Measurements from ENCODE around the gene LRRC10B. TPM values are rescaled to one million over a fixed set of nuclear protein-coding genes. Genes with fewer than 3 reads are reported as not detected.
A peak's percentile ranks its signal among the peaks of the same experiment; 100 is the strongest.

The LRRC10B gene
- total and polyA plus RNA-seq, 8 donors: 0.43 to 1.3 (median 0.75) TPM; not detected in 2

DNA sequence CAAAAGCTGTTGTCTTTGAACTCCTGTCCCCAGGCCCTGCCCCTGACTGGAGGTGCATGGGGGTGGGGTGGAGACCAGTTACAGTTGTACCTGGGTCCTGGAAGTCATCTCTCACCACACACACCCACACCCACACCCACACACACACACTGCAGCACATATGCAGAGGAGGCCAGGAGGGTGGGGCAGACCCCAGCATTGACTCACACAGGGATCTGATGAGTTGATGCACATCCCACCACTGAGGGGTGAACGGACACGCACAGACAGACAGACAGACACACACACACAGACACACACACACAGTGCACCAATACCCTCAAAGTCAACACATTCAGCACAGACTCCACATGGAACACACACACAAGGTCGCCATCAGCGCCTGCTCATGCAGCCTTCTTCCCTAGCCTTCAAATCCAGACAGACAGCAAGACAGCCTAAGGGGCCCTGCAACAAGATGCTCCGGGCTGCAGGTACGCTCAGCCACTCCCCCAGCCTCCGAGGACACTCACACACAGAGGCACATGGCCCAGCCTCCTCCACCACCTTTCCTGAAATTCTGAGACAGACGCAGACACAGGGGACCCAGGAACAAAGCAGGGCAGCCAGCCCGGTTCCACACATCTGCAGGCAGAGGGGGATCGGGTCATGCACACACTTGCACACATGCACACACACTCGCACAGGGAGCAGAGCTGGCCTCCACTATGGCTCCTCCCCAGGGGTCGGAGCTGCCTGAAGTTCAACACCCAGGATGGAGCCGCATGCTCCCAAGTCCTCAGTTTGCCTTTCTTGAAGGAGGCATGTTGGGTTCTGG is 45.8 kb downstream of the LRRC10B start:
- TF ChIP-seq EP300 (IDR thresholded peaks at IDR 0.05): no peak
- no peak for TF ChIP-seq POLR2AphosphoS5 (IDR thresholded peaks at IDR 0.05)
- TF ChIP-seq POLR2A (IDR thresholded peaks at IDR 0.05): no peak
- TF ChIP-seq, protein P1, sequence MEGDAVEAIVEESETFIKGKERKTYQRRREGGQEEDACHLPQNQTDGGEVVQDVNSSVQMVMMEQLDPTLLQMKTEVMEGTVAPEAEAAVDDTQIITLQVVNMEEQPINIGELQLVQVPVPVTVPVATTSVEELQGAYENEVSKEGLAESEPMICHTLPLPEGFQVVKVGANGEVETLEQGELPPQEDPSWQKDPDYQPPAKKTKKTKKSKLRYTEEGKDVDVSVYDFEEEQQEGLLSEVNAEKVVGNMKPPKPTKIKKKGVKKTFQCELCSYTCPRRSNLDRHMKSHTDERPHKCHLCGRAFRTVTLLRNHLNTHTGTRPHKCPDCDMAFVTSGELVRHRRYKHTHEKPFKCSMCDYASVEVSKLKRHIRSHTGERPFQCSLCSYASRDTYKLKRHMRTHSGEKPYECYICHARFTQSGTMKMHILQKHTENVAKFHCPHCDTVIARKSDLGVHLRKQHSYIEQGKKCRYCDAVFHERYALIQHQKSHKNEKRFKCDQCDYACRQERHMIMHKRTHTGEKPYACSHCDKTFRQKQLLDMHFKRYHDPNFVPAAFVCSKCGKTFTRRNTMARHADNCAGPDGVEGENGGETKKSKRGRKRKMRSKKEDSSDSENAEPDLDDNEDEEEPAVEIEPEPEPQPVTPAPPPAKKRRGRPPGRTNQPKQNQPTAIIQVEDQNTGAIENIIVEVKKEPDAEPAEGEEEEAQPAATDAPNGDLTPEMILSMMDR (IDR thresholded peaks at IDR 0.05): no peak
- DNase-seq: no peak

DNA sequence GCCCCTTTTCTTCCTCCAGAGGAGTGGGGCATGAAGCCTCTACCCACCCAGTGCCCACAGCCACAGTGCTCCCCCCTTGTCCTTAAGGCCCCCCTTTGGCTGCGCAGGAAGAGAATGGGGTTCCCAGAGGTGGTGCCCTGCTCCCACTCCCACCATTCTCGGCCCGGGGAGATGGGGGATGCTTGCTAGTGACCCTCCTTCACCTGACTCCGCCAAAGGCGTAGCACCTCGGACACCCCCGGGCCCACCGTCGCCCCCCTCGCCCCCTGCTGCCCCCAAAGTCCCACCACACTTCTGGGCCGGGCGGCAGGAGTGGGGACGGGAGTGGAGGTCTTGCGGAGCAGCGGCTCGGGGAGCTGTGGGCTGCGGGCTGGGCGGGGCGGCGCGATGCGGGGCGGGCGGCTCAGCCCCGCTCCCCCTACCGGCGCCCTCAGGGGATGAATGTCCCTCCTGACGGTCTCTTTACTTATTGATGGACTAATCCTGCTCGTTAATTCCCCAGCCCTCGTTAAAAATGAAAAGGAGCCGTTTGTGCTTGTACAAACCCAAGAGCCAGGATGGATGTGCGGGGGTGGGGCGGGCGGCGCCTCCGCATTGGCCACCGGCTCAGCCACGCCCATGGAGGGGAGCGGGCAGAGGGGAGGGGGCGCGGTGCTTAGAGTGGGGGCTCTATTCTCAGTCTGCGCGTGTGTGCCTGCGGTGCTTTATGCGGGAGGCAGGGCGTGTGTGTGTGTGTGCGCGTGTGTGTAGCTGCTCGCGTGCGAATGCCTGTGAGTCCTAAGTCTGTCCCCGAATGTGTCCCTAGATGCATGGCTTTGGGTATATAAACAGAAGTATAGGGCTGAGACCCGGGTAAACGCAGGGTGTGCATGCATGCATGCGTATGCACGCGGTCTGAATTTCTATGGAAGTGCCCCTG is 46.8 kb downstream of the LRRC10B start:
- H3K27me3 ChIP-seq: peaks cover 8 to 97% (median 58%) of the 10 kb centered on the region in 3 donors
- H3K36me3 ChIP-seq: no peaks in the 10 kb centered on the region
- H3K9me3 ChIP-seq: no peaks in the 10 kb centered on the region
- TF ChIP-seq POLR2AphosphoS5 (IDR thresholded peaks at IDR 0.05) (no peak), POLR2A (IDR thresholded peaks at IDR 0.05) (no peak), EP300 (IDR thresholded peaks at IDR 0.05) (no peak)
- TF ChIP-seq, protein P1 (IDR thresholded peaks at IDR 0.05): no peak
- DNase-seq: peak in 1 of 2 donors; percentile 52
- no peak overlapping the region for H3K27ac ChIP-seq
- H3K4me3 ChIP-seq: no peak overlapping the region
- intact Hi-C loops (cut with DNase I; ENCODE audit: low total_unique reads): no loop called here
- WGBS, 5 donors: 5 to 10% (median 6%) methylated on average over 34 to 57 of the region's 57 CpGs
- peaks cover 7 to 26% (median 23%) of the 10 kb centered on the region in 4 donors for H3K4me1 ChIP-seq

More for the DNA sequence above, 45.8 kb downstream of the LRRC10B start:
- H3K4me3 ChIP-seq: no peak overlapping the region
- 32 to 43% (median 36%) methylated on average over 9 to 13 of the region's 13 CpGs for WGBS, 5 donors
- no peaks in the 10 kb centered on the region for H3K36me3 ChIP-seq
- H3K9me3 ChIP-seq: no peaks in the 10 kb centered on the region
- H3K4me1 ChIP-seq: peaks cover 7 to 26% (median 23%) of the 10 kb centered on the region in 4 donors
- H3K27me3 ChIP-seq: peaks cover 8 to 100% (median 53%) of the 10 kb centered on the region in 3 donors
- intact Hi-C loops (cut with DNase I; ENCODE audit: low total_unique reads): no loop called here
- no peak overlapping the region for H3K27ac ChIP-seq

DNA sequence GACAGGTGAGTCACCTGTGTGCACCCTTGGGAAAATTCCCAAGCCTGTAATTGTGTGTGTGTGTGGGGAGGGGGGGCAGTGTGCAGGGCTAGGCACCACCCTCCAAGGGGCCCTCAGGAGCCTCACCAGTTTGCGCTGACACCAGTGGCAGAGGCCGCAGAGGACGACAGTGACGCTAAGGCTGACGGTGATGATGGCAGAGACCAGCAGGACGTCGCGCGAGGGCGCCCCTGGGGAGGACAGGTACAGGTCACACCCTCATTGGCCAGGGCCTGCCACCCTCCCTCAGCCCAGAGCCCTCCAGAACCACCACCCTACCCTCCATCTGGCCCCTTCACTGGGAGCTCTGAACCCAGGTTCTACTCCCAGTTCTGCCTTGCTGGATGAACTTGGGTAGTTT is 47.4 kb downstream of the LRRC10B start:
- Histone ChIP-seq H3K4me1 (peaks cover 7 to 26% (median 23%) of the 10 kb centered on the region in 4 donors), H3K27me3 (peaks cover 8 to 90% (median 58%) of the 10 kb centered on the region in 3 donors), H3K27ac (no peak overlapping the region), H3K36me3 (no peaks in the 10 kb centered on the region), H3K4me3 (no peak overlapping the region), H3K9me3 (no peaks in the 10 kb centered on the region)
- DNase-seq: no peak
- WGBS, 5 donors: 46 to 67% (median 50%) methylated on average over 6 to 10 of the region's 10 CpGs
- TF ChIP-seq POLR2AphosphoS5 (IDR thresholded peaks at IDR 0.05) (no peak), EP300 (IDR thresholded peaks at IDR 0.05) (no peak), POLR2A (IDR thresholded peaks at IDR 0.05) (no peak)
- TF ChIP-seq, protein P1 (IDR thresholded peaks at IDR 0.05): no peak
- intact Hi-C loops (cut with DNase I; ENCODE audit: low total_unique reads): no loop called here

DNA sequence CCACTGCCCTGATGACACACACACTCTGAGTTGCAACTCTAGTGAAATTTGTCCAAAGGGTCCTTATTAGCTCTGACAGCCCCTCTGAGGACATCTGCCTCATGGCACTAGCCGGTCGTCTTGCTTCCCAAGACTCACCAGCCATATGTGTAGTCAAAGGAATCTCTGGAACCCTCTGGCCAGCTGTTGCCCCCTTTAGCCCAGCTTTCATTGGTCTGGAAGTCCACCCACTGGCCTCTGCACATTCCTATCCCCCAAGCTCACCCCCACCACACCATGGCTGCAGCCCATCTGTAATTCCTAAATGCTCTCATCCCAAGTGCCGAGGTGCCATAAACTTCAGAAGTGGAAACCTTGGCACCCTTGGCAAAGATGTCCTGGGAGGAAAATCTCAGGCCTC is 48.1 kb downstream of the LRRC10B start:
- Histone ChIP-seq H3K9me3 (no peaks in the 10 kb centered on the region), H3K27ac (no peak overlapping the region), H3K4me3 (no peak overlapping the region), H3K36me3 (no peaks in the 10 kb centered on the region), H3K27me3 (peaks cover 8 to 84% (median 58%) of the 10 kb centered on the region in 3 donors), H3K4me1 (peaks cover 7 to 23% (median 19%) of the 10 kb centered on the region in 4 donors)
- DNase-seq: no peak
- intact Hi-C loops (cut with DNase I; ENCODE audit: low total_unique reads): no loop called here
- TF ChIP-seq, protein P1 (IDR thresholded peaks at IDR 0.05): no peak
- no peak for TF ChIP-seq POLR2A (IDR thresholded peaks at IDR 0.05)
- TF ChIP-seq EP300 (IDR thresholded peaks at IDR 0.05): no peak
- TF ChIP-seq POLR2AphosphoS5 (IDR thresholded peaks at IDR 0.05): no peak
- 65 to 91% (median 76%) methylated on average over 3 of the region's 3 CpGs for WGBS, 5 donors

Measured in stomach (tissue), 9 donors.